HG02870 (cell line): ENCODE results near the gene UBE2H.
"Not testable (repeated sequence)": the region's sequence is repeated elsewhere in the genome, so short reads cannot be mapped to it uniquely, and the experiment has no call there.

Experiments
- ATAC-seq: cut with Tn5 transposase; IDR thresholded peaks from one replicate; pipeline ENCODE4 v1.9.1; 2021; ENCODE audit warnings: mild to moderate bottlenecking, moderate library complexity; ENCODE audit not compliant: unreplicated experiment

The UBE2H gene

GRCh38 chr7:129909669-129910068 lies 43.1 kb downstream of the UBE2H start:
- ATAC-seq, result no peak

- no peak for ATAC-seq
Observed at GRCh38 chr7:129908181-129908580, 44.6 kb downstream of the UBE2H start.

GRCh38 chr7:129907122-129907736 lies 45.5 kb downstream of the UBE2H start:
- ATAC-seq, result no peak

GRCh38 chr7:129906700-129907099 lies 46.1 kb downstream of the UBE2H start:
- no peak for ATAC-seq

GRCh38 chr7:129903935-129904334 lies 48.8 kb downstream of the UBE2H start:
- no peak for ATAC-seq

- no peak for ATAC-seq
Observed at GRCh38 chr7:129902788-129903422, 49.9 kb downstream of the UBE2H start.

GRCh38 chr7:129898502-129899160 lies 54.1 kb downstream of the UBE2H start:
- ATAC-seq, result no peak

- ATAC-seq, result no peak
Observed at GRCh38 chr7:129898007-129898406, 54.8 kb downstream of the UBE2H start.

GRCh38 chr7:129896568-129897382 lies 56.0 kb downstream of the UBE2H start:
- ATAC-seq, result no peak

- not testable (repeated sequence) for ATAC-seq
Observed at GRCh38 chr7:129894184-129894583, 58.6 kb downstream of the UBE2H start.

- ATAC-seq, result no peak
Observed at GRCh38 chr7:129890090-129890489, 62.7 kb downstream of the UBE2H start.

- ATAC-seq, result no peak
Observed at GRCh38 chr7:129889133-129889844, 63.5 kb downstream of the UBE2H start.

GRCh38 chr7:129887865-129888264 lies 64.9 kb downstream of the UBE2H start:
- ATAC-seq, result no peak

- ATAC-seq, result no peak
Observed at GRCh38 chr7:129886818-129887186, 66.0 kb downstream of the UBE2H start.

GRCh38 chr7:129886167-129886817 lies 66.5 kb downstream of the UBE2H start:
- no peak for ATAC-seq

GRCh38 chr7:129884495-129884894 lies 68.3 kb downstream of the UBE2H start:
- no peak for ATAC-seq

- ATAC-seq, result no peak
Observed at GRCh38 chr7:129883151-129883550, 69.6 kb downstream of the UBE2H start.

- ATAC-seq, result no peak
Observed at GRCh38 chr7:129882531-129882930, 70.2 kb downstream of the UBE2H start.

GRCh38 chr7:129877146-129877792 lies 75.5 kb downstream of the UBE2H start:
- ATAC-seq, result no peak
